OCI-LY3 (cell line): ENCODE data around the gene ZNF337.

Experiments
- H2AFZ ChIP-seq: fragments of 200-600, 300-600 bp; shearing (Covaris generic); 2 replicates; pipeline ENCODE4 v1.6.0; 2014; ENCODE audit warnings: antibody characterized with exemption, low read depth, low read length
- H3K27ac ChIP-seq: fragments of 200-600, 300-600 bp; sonication (generic); 2 replicates; pipeline ENCODE4 v1.5.1; 2014; ENCODE audit warnings: mild to moderate bottlenecking, low read length, moderate library complexity, mixed read lengths
- H3K27me3 ChIP-seq: fragments of 200-600, 300-600 bp; sonication (generic); 2 replicates; pipeline ENCODE4 v1.6.1; 2014; ENCODE audit warnings: low read depth, low read length, mixed read lengths
- H3K36me3 ChIP-seq: fragments of 200-600, 300-600 bp; sonication (generic); replicated peaks from 2 replicates; pipeline ENCODE3; 2014; ENCODE audit warnings: low read depth, low read length, mixed read lengths
- H3K4me1 ChIP-seq: fragments of 300-600, 200-600 bp; sonication (generic); 2 replicates; pipeline ENCODE4 v1.6.1; 2014; ENCODE audit warnings: low read length, mixed read lengths
- H3K4me2 ChIP-seq: fragments of 200-600, 300-600 bp; sonication (generic); 2 replicates; pipeline ENCODE4 v1.6.1; 2014; ENCODE audit warnings: low read length, mixed read lengths
- H3K4me3 ChIP-seq: fragments of 300-600, 200-600 bp; sonication (generic); 2 replicates; pipeline ENCODE4 v1.5.1; 2014; ENCODE audit warnings: antibody characterized with exemption, mild to moderate bottlenecking, low read length, moderate library complexity
- H3K79me2 ChIP-seq: fragments of 300-600, 200-600 bp; shearing (Covaris generic); 2 replicates; pipeline ENCODE4 v1.6.1; 2014; ENCODE audit warnings: mild to moderate bottlenecking, low read length, mixed read lengths
- H3K9ac ChIP-seq: fragments of 300-600, 200-600 bp; shearing (Covaris generic); 2 replicates; pipeline ENCODE4 v1.6.0; 2014; ENCODE audit warnings: mild to moderate bottlenecking, low read length, moderate library complexity
- H3K9me3 ChIP-seq: fragments of 200-600, 300-600 bp; shearing (Covaris generic); 2 replicates; pipeline ENCODE4 v1.6.1; 2014; ENCODE audit warnings: low read length, mixed read lengths; ENCODE audit not compliant: insufficient read depth
- H4K20me1 ChIP-seq: fragments of 200-600, 300-600 bp; sonication (generic); 2 replicates; pipeline ENCODE4 v1.6.1; 2016; ENCODE audit warnings: low read length, mixed read lengths; ENCODE audit not compliant: insufficient read depth
- EZH2phosphoT487 ChIP-seq: fragments of 200-600 bp; shearing (Covaris generic); IDR thresholded peaks from 2 replicates; pipeline ENCODE4 v1.6.1; 2018; ENCODE audit warnings: antibody characterized with exemption, mixed run types, low read depth
- TF ChIP-seq, protein P1 (sequence below): fragments of 200-600, 300-600 bp; sonication (generic); IDR thresholded peaks from 2 replicates; pipeline ENCODE4 v1.5.1; 2014; ENCODE audit warnings: antibody characterized with exemption, low read length, low read depth

Gene ZNF337

DNA sequence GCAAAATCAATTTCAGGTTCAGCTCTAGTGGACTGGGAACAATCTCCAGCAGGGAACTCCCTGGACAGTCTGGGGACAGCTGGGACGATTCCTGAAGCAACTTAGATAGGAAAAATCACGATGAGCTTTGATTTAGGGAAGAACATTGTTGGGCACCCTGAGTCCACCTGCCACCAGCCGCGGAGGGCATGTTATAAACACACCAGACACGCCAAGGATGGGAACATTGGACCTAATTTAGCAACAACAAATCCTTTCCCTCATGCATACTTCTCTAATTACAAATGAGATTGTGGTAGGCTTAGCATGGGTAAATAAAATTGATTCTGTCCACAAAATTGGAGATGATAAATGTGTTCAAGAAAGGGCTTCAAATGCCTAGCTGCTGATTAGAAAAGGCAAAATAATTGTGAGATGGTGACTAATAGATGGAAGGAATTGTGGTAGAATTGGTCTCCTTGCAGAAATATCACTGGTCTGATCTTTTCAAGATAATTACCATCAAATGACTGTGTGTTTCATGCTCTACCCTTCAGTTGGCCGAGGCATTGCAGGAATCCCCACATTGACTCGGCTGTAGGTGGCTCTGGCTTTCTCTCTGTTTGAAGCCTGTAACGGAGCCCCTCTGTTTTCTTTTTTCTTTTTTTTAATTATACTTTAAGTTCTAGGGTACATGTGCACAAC lies 66.7 kb downstream of the ZNF337 start:
- Histone ChIP-seq H2AFZ (no peak overlapping the region), H3K27me3 (no peaks in the 10 kb centered on the region), H3K9me3 (peaks cover 7% of the 10 kb centered on the region; the same call in 1 of the 2 replicates), H3K36me3 (peaks cover 18% of the 10 kb centered on the region), H3K79me2 (peaks cover 10% of the 10 kb centered on the region), H3K4me2 (no peak overlapping the region), H3K9ac (no peak overlapping the region), H3K27ac (no peak overlapping the region), H4K20me1 (peaks cover 19% of the 10 kb centered on the region; the same call in 1 of the 2 replicates), H3K4me3 (no peak overlapping the region), H3K4me1 (peaks cover 22% of the 10 kb centered on the region)
- no peak for TF ChIP-seq EZH2phosphoT487
- TF ChIP-seq, protein P1, sequence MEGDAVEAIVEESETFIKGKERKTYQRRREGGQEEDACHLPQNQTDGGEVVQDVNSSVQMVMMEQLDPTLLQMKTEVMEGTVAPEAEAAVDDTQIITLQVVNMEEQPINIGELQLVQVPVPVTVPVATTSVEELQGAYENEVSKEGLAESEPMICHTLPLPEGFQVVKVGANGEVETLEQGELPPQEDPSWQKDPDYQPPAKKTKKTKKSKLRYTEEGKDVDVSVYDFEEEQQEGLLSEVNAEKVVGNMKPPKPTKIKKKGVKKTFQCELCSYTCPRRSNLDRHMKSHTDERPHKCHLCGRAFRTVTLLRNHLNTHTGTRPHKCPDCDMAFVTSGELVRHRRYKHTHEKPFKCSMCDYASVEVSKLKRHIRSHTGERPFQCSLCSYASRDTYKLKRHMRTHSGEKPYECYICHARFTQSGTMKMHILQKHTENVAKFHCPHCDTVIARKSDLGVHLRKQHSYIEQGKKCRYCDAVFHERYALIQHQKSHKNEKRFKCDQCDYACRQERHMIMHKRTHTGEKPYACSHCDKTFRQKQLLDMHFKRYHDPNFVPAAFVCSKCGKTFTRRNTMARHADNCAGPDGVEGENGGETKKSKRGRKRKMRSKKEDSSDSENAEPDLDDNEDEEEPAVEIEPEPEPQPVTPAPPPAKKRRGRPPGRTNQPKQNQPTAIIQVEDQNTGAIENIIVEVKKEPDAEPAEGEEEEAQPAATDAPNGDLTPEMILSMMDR, result no peak

DNA sequence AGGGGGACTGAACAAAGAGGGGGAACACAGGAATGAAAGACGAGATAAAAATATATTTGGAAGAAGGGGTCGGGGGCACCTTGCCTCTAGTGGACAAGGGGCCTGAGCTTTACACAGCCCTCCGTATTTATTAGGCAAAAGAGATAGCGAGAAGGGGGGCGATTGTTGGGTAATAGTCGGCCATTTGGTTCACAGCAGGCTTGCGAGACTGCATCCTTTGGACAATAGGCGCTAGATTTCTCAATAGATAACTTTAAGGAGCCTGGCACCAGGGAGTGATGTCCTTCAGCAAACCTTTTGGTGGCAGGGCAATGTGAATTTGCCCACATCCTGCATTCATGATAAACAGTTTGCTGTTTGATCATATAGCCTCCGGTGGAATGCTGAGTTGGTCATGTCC lies 69.9 kb downstream of the ZNF337 start:
- no peak for TF ChIP-seq EZH2phosphoT487
- TF ChIP-seq, protein P1, result no peak
- H3K27ac ChIP-seq, result no peak overlapping the region
- no peaks in the 10 kb centered on the region for H4K20me1 ChIP-seq
- H2AFZ ChIP-seq, result no peak overlapping the region
- H3K79me2 ChIP-seq, result peaks cover 34% of the 10 kb centered on the region
- H3K36me3 ChIP-seq, result peaks cover 12% of the 10 kb centered on the region
- no peak overlapping the region for H3K9ac ChIP-seq
- peaks cover 7% of the 10 kb centered on the region; the same call in 1 of the 2 replicates for H3K9me3 ChIP-seq
- H3K4me1 ChIP-seq, result peaks cover 15% of the 10 kb centered on the region
- H3K4me3 ChIP-seq, result no peak overlapping the region
- no peaks in the 10 kb centered on the region for H3K27me3 ChIP-seq
- no peak overlapping the region for H3K4me2 ChIP-seq

DNA sequence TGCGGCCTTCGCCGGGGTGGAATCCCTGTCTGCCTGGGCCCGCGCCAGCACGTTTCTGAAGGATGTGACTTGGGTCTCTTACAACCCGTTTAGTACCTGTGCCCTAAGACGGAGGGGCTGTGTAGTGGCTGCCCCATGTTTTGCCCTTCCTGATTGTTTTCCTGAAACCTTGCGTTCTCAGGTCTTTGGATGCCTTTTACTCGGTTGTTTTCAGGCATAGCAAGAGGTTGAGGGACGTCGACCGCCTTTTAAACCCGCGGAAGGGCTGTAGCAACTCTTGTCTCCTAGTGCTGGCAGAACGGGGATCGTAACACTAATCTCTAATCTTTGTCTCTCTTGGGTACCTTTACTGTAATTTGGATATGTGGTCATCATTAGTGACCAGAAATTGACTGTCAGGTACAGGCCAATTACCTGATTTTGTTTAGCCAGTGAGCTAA lies 72.1 kb downstream of the ZNF337 start:
- H3K79me2 ChIP-seq, result peaks cover 44% of the 10 kb centered on the region
- peak overlapping the region; percentile 85 for H3K4me3 ChIP-seq
- TF ChIP-seq EZH2phosphoT487, result no peak
- TF ChIP-seq, protein P1, result no peak
- H3K27me3 ChIP-seq, result no peaks in the 10 kb centered on the region
- peaks cover 7% of the 10 kb centered on the region; the same call in 1 of the 2 replicates for H3K9me3 ChIP-seq
- peak overlapping the region; percentile 98; the same call in 1 of the 2 replicates for H2AFZ ChIP-seq
- H3K4me2 ChIP-seq, result peak overlapping the region; percentile 95
- peaks cover 22% of the 10 kb centered on the region for H3K4me1 ChIP-seq
- H3K27ac ChIP-seq, result peak overlapping the region; percentile 84
- H3K36me3 ChIP-seq, result peaks cover 14% of the 10 kb centered on the region
- peaks cover 4% of the 10 kb centered on the region; the same call in 1 of the 2 replicates for H4K20me1 ChIP-seq
- H3K9ac ChIP-seq, result peak overlapping the region; percentile 94
